Mesendoderm (in vitro differentiated cells): ENCODE data around the gene SQSTM1.
A peak's percentile ranks its signal among the peaks of the same experiment; 100 is the strongest.

Experiments
- DNase-seq: peaks from one replicate; pipeline ENCODE4 v3.0.0; 2013
- H2AK5ac ChIP-seq: 2 replicates; pipeline ENCODE4 v1.6.1; 2013; ENCODE audit warnings: low read length, inconsistent platforms
- H2BK120ac ChIP-seq: 2 replicates; pipeline ENCODE4 v1.6.1; 2013; ENCODE audit warnings: low read depth, mild to moderate bottlenecking, low read length, moderate library complexity, mixed read lengths
- H2BK15ac ChIP-seq: replicated peaks from 2 replicates; pipeline ENCODE4 v1.6.1; 2013; ENCODE audit warnings: low read depth, mild to moderate bottlenecking, moderate library complexity
- H2BK5ac ChIP-seq: 2 replicates; pipeline ENCODE4 v1.6.1; 2013; ENCODE audit warnings: low read length, inconsistent platforms
- H3K18ac ChIP-seq: 2 replicates; pipeline ENCODE4 v1.6.1; 2013; ENCODE audit warnings: mild to moderate bottlenecking, low read length, mixed read lengths
- H3K23ac ChIP-seq: one replicate; pipeline ENCODE4 v1.6.1; 2013; ENCODE audit warnings: low read length
- H3K27ac ChIP-seq: 2 replicates; pipeline ENCODE4 v1.5.1; 2013; ENCODE audit warnings: low read depth, mild to moderate bottlenecking, inconsistent platforms, low read length, moderate library complexity
- H3K27me3 ChIP-seq: 2 replicates; pipeline ENCODE4 v1.6.1; 2013; ENCODE audit warnings: low read length, control low read depth, mild to moderate bottlenecking, inconsistent platforms; ENCODE audit not compliant: insufficient read depth, poor library complexity
- H3K36me3 ChIP-seq: 2 replicates; pipeline ENCODE4 v1.6.1; 2013; ENCODE audit warnings: low read length, inconsistent platforms; ENCODE audit not compliant: control insufficient read depth, insufficient read depth
- H3K4ac ChIP-seq: one replicate; pipeline ENCODE4 v1.6.1; 2013; ENCODE audit warnings: low read depth, mild to moderate bottlenecking, low read length, moderate library complexity
- H3K4me1 ChIP-seq: 2 replicates; pipeline ENCODE4 v1.6.1; 2013; ENCODE audit warnings: low read depth, low read length, inconsistent platforms; ENCODE audit not compliant: control insufficient read depth
- H3K4me2 ChIP-seq: 2 replicates; pipeline ENCODE4 v1.6.1; 2013; ENCODE audit warnings: low read length
- H3K4me3 ChIP-seq: 2 replicates; pipeline ENCODE4 v1.5.1; 2013; ENCODE audit warnings: mild to moderate bottlenecking, low read length
- H3K56ac ChIP-seq: one replicate; pipeline ENCODE4 v1.6.1; 2013; ENCODE audit warnings: low read length
- H3K79me1 ChIP-seq: 2 replicates; pipeline ENCODE4 v1.6.1; 2013; ENCODE audit warnings: low read length, inconsistent platforms
- H3K79me2 ChIP-seq: 2 replicates; pipeline ENCODE4 v1.6.1; 2013; ENCODE audit warnings: mild to moderate bottlenecking, low read length; ENCODE audit not compliant: control insufficient read depth, insufficient read depth
- H3K9ac ChIP-seq: 2 replicates; pipeline ENCODE4 v1.6.1; 2013; ENCODE audit warnings: low read length, inconsistent platforms
- H4K5ac ChIP-seq: one replicate; pipeline ENCODE4 v1.6.1; 2013; ENCODE audit warnings: low read length
- H4K8ac ChIP-seq: one replicate; pipeline ENCODE4 v1.6.1; 2013; ENCODE audit warnings: low read depth, mild to moderate bottlenecking, control low read depth, low read length, moderate library complexity
- WGBS: extraction: QIAGEN DNeasy Blood & Tissue Kit; methylation state at CpG from one replicate; pipeline ENCODE4 v1.1.7; 2013; ENCODE audit warnings: low lambda C conversion rate, missing lambda C conversion rate; ENCODE audit not compliant: insufficient coverage; ENCODE audit errors: extremely low coverage; 5-methylcytosine and 5-hydroxymethylcytosine counted together

The SQSTM1 gene

DNA sequence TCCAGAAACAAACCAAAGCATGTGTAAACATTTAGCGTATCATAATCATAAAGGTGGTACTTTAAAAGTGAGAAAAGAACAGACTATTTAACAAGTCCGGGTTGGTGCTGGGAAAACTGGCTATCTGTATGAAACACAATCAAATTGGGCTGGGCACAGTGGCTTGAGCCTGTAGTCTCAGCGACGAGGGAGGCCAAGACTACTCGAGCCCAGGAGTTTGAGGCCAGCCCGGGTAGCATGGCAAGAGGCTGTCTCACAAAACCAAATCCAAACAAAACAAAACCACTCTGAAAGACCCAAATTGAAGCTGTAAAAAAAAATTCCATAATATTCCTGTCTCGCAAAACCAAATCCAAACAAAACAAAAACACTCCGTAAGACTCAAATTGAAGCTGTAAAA lies 33.7 kb downstream of the SQSTM1 start:
- no peak overlapping the region for H3K18ac ChIP-seq
- 100% methylated on average over 2 of the region's 8 CpGs for WGBS
- H2BK15ac ChIP-seq, result no peak overlapping the region
- no peaks in the 10 kb centered on the region for H3K27me3 ChIP-seq
- no peak overlapping the region for H3K9ac ChIP-seq
- no peak overlapping the region for H3K4me2 ChIP-seq
- H3K27ac ChIP-seq, result no peak overlapping the region
- no peak overlapping the region for H3K56ac ChIP-seq
- H4K5ac ChIP-seq, result no peak overlapping the region
- peaks cover 3% of the 10 kb centered on the region for H3K36me3 ChIP-seq
- no peak overlapping the region for H2AK5ac ChIP-seq
- no peaks in the 10 kb centered on the region for H3K79me1 ChIP-seq
- H3K4me3 ChIP-seq, result no peak overlapping the region
- H3K4ac ChIP-seq, result no peak overlapping the region
- H4K8ac ChIP-seq, result no peak overlapping the region
- H3K79me2 ChIP-seq, result no peaks in the 10 kb centered on the region
- no peaks in the 10 kb centered on the region for H3K4me1 ChIP-seq
- H2BK120ac ChIP-seq, result no peak overlapping the region
- no peak overlapping the region for H3K23ac ChIP-seq
- H2BK5ac ChIP-seq, result no peak overlapping the region
- no peak for DNase-seq

DNA sequence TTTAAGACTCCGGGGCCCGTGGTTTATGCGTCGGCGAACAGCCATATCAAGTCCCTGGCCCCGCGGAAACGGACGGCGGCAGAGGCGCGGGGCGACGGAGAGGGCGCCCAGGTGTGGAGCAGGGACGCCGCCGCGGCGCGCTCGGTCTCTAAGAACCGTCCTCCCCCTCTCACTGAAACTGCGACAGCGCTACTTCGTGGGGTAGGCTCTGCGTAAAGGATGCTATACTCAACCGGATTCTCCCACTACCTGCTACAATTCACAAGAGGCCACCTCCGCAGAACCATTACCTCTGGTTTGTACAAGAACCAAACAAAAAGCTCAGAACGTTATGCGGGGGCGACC lies 37.5 kb downstream of the SQSTM1 start:
- Histone ChIP-seq H3K18ac (no peak overlapping the region), H4K5ac (no peak overlapping the region), H3K36me3 (peaks cover 1% of the 10 kb centered on the region), H2BK15ac (no peak overlapping the region), H3K23ac (no peak overlapping the region), H2AK5ac (no peak overlapping the region), H3K27me3 (no peaks in the 10 kb centered on the region), H2BK5ac (no peak overlapping the region), H3K4me1 (no peaks in the 10 kb centered on the region), H3K4ac (no peak overlapping the region), H3K4me2 (peak overlapping the region; percentile 84), H4K8ac (no peak overlapping the region), H3K9ac (peak overlapping the region; percentile 75), H3K79me2 (no peaks in the 10 kb centered on the region), H3K79me1 (no peaks in the 10 kb centered on the region), H2BK120ac (no peak overlapping the region), H3K4me3 (peak overlapping the region; percentile 74), H3K27ac (no peak overlapping the region), H3K56ac (peak overlapping the region; percentile 89)
- DNase-seq, result peak; percentile 48
- WGBS, result no CpG with 5 or more reads among the region's 32 CpGs

DNA sequence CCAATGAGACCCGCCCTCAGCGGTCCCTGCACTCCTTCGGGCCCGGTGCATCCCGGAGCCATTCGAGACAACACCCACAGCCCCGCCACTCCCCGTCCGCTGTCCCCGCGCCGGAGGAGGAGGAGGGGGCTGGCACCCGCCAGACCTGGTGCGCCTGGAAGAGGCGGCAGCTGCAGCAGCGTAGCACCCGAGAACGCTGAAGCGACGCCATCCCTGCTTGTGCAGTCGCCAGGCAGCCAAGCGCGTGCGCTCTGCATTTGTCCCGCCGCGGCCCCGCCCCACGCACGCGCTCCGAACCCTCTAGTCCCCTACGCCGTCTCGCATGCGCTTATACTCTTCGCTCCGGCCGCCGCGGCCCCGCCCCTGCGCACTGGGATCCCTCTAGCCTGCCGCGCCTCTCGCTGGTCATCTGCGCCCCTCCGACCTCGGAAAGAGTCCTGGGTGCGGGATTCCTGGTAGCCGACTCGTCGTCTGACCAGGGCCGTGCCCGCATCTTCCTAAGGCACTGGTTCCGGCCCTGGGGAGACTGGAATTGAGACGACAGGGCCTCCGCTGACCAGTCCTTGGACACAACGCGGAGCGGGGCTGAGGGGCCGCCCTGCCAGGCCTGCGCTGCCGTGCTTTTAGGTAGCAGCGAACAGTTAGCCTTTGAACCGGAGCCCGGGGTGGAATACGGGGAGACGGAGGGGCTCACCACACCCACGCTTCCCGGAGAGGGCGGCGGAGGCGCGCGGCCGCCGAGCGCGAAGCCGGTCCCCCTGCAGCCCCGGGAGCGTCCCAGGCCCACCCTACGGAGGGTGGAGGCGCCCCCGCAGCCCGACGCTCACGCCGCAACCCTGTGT lies 38.1 kb downstream of the SQSTM1 start, which contains the start of gene MRNIP:
TSS of gene MRNIP (minus strand) at position 232 of the 842 bp plus-strand sequence. CDS start at position 211, 21 bp downstream.
- Histone ChIP-seq H3K4me2 (peak within 1 kb of the TSS; percentile 84), H3K27me3 (no peaks in the 10 kb centered on the region), H4K8ac (peak within 1 kb of the TSS; percentile 29), H2AK5ac (no peak within 1 kb of the TSS), H3K4me1 (no peaks in the 10 kb centered on the region), H3K36me3 (peaks cover 3% of the 10 kb centered on the region), H2BK15ac (no peak within 1 kb of the TSS), H3K79me1 (no peaks in the 10 kb centered on the region), H3K18ac (peak within 1 kb of the TSS; percentile 44), H3K4me3 (peak within 1 kb of the TSS; percentile 87), H3K4ac (peak within 1 kb of the TSS; percentile 76), H3K79me2 (no peaks in the 10 kb centered on the region), H3K56ac (peak within 1 kb of the TSS; percentile 98), H3K23ac (peak within 1 kb of the TSS; percentile 94), H4K5ac (no peak within 1 kb of the TSS), H2BK120ac (no peak within 1 kb of the TSS), H3K9ac (peak within 1 kb of the TSS; percentile 97), H2BK5ac (no peak within 1 kb of the TSS), H3K27ac (peak within 1 kb of the TSS; percentile 51)
- peak; percentile 95 for DNase-seq
- no CpG with 5 or more reads among the region's 90 CpGs for WGBS

DNA sequence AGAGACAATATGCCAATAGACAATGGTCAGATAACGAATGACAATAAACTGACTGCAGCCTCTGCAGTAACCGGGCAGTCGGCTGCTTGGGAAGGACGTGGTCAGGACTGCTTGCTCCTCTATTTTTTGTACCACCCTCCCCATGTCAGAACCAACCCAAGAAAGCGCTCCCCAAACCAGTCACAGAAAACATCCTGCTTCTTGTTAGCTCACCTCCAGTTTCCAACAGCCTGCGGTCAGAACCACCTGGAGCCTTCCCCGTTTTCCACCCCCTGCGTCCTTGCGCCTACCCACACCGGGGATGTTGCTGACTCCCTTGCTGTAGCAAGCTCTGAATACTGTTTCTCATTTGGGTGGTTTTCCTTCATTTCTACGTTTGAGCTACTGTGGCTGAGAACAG lies 39.6 kb downstream of the SQSTM1 start:
- no CpG with 5 or more reads among the region's 11 CpGs for WGBS
- H3K27ac ChIP-seq, result no peak overlapping the region
- no peak overlapping the region for H4K5ac ChIP-seq
- H3K4me1 ChIP-seq, result no peaks in the 10 kb centered on the region
- H3K4me2 ChIP-seq, result no peak overlapping the region
- no peaks in the 10 kb centered on the region for H3K79me1 ChIP-seq
- no peak overlapping the region for H3K9ac ChIP-seq
- H3K4me3 ChIP-seq, result no peak overlapping the region
- H3K36me3 ChIP-seq, result peaks cover 5% of the 10 kb centered on the region
- H3K79me2 ChIP-seq, result no peaks in the 10 kb centered on the region
- H3K18ac ChIP-seq, result no peak overlapping the region
- no peak overlapping the region for H2BK5ac ChIP-seq
- no peak overlapping the region for H3K4ac ChIP-seq
- no peaks in the 10 kb centered on the region for H3K27me3 ChIP-seq
- H3K56ac ChIP-seq, result no peak overlapping the region
- no peak overlapping the region for H3K23ac ChIP-seq
- no peak overlapping the region for H4K8ac ChIP-seq
- DNase-seq, result no peak
- no peak overlapping the region for H2BK120ac ChIP-seq
- H2AK5ac ChIP-seq, result no peak overlapping the region
- no peak overlapping the region for H2BK15ac ChIP-seq

DNA sequence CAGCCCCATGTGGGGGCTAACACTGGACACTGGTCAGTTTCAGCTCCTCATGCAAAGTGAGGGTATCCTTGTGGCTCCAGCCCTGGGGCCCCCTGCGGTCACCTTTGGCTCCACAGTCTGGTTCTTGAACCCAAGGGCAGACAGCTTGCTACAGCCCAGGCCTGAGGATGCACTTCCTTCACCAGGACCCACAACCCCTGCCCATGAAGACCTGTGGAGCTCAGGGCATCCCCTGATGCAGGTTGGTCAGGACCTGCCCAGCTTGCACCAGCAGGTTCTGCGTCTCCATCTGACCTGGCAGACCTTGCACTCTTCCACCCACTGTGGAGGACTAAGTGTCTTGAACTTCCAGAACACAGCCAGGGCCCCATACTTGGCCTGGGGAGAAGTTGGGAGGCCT lies 41.6 kb downstream of the SQSTM1 start:
- Histone ChIP-seq H4K8ac (no peak overlapping the region), H3K23ac (no peak overlapping the region), H3K4me1 (no peaks in the 10 kb centered on the region), H3K4me3 (no peak overlapping the region), H3K18ac (no peak overlapping the region), H3K4ac (no peak overlapping the region), H3K9ac (no peak overlapping the region), H4K5ac (no peak overlapping the region), H3K27ac (no peak overlapping the region), H3K79me1 (no peaks in the 10 kb centered on the region), H2BK15ac (no peak overlapping the region), H3K79me2 (no peaks in the 10 kb centered on the region), H3K4me2 (no peak overlapping the region), H2BK5ac (no peak overlapping the region), H3K27me3 (no peaks in the 10 kb centered on the region), H3K36me3 (peaks cover 5% of the 10 kb centered on the region), H2AK5ac (no peak overlapping the region), H3K56ac (no peak overlapping the region), H2BK120ac (no peak overlapping the region)
- no peak for DNase-seq
- no CpG with 5 or more reads among the region's 2 CpGs for WGBS

DNA sequence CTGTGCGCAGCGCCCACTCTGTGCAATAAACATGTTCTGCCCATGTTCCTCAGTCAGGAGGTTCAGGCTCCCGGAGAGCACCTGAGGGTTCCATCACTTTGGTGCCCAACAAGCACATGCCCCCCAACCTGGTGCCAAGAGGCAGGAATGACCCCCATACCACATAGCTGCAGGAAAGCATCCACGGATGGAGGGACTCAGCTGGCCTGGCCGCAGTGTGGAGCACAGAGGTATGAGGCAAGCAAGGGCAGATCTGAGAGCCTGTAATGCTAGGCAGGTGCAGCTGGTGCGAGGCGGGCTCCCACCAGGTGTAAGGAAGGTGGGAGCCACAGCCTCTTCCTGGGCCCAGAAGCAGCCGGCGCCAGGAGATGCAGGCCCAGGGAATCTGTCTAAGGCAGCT lies 42.2 kb downstream of the SQSTM1 start:
- no CpG with 5 or more reads among the region's 9 CpGs for WGBS
- Histone ChIP-seq H2BK15ac (no peak overlapping the region), H3K27me3 (no peaks in the 10 kb centered on the region)

More for the DNA sequence above, 42.2 kb downstream of the SQSTM1 start:
- no peak overlapping the region for H3K4ac ChIP-seq
- H3K23ac ChIP-seq, result no peak overlapping the region
- H3K4me1 ChIP-seq, result no peaks in the 10 kb centered on the region
- no peak overlapping the region for H4K5ac ChIP-seq
- no peak overlapping the region for H3K56ac ChIP-seq
- no peak for DNase-seq
- no peak overlapping the region for H2BK5ac ChIP-seq
- H3K18ac ChIP-seq, result no peak overlapping the region
- H3K79me2 ChIP-seq, result no peaks in the 10 kb centered on the region
- no peak overlapping the region for H3K4me2 ChIP-seq
- H3K79me1 ChIP-seq, result no peaks in the 10 kb centered on the region
- no peak overlapping the region for H2AK5ac ChIP-seq
- peaks cover 5% of the 10 kb centered on the region for H3K36me3 ChIP-seq
- no peak overlapping the region for H3K9ac ChIP-seq
- no peak overlapping the region for H3K27ac ChIP-seq
- H4K8ac ChIP-seq, result no peak overlapping the region
- no peak overlapping the region for H3K4me3 ChIP-seq
- no peak overlapping the region for H2BK120ac ChIP-seq
